IPS-NIHi7 (cell line): ENCODE results near the gene ARIH1.

ENCODE experiments used
- DNase-seq: peaks from one replicate; pipeline ENCODE4 v3.0.0; 2012; ENCODE audit warnings: mixed read lengths; ENCODE audit errors: extremely low spot score

ARIH1 gene

DNA sequence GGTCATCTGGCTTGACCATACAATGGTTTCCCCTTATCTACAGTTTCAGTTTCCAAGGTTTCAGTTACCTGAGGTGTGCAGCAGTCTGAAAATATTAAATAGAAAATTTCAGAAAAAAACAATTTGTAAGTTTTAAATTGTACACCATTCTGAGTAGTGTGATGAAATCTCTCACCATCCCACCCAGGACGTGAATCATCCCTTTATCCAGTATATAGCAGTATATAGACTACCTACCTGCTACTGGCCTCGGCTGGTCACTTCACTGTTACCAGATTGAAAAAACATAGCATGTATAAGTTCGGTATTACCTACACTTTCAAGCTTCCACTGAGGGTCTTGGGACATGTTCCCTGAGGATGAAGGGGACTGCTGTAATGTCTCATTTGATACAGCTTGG is 12.0 kb downstream of the ARIH1 start:
- DNase-seq: no peak

DNA sequence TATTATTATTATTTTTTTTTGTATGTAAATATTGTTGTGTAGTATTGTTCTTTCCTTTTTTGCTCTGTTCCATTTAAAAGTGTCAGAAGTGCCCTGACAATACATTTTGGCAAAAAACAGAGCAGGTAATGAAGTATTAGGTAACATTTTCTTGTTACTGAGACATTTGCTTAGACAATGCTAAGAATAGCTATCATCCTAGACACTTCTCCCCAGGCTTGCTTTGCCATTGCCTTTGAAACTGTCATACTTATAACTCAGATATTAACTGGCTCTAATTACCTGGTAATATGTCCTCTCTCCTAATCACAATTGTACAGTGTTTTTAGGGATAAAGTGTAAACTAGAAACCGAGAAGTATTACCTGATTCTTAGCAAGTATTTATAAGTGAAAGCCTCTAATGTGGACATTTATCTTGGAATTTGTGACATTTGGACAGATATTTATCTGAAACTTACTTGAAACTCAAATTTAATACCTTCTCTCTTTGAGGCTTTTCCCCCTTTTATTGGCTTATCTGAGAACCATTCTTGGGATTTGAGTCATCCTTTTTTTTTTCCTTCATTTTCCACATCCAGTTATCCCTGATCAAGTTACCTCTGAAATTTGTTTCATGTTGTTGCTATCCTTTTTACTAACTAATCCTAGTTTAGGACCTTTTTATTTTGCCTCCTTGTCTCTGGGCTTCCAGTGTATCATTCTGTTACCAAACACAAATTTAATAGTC is 13.1 kb downstream of the ARIH1 start:
- DNase-seq: no peak

- no peak for DNase-seq
These were observed 14.4 kb downstream of the ARIH1 start for GRCh38 chr15:72488558-72488957.

GRCh38 chr15:72489943-72490554 is 15.9 kb downstream of the ARIH1 start:
- DNase-seq: no peak

- DNase-seq: no peak
These were observed 17.6 kb downstream of the ARIH1 start for GRCh38 chr15:72491768-72492167.

DNA sequence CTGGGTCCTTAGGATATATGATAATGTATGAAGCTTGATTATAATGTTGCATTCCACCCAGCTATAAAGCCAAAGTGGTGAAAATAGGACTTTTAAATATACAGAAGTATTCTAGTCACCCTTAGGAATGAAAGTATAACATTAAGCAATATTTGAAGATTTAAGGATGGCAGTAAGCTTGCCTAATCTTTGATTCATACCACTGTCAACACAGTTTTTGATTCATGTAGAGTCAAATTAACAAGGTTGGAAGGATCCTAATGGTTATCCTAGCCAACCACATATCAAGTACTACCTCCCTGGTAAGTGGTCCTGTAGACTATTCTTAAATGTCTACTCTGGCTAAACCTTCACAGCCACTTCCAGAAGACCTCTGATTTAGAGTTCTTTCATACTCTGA is 18.6 kb downstream of the ARIH1 start:
- DNase-seq: no peak

DNA sequence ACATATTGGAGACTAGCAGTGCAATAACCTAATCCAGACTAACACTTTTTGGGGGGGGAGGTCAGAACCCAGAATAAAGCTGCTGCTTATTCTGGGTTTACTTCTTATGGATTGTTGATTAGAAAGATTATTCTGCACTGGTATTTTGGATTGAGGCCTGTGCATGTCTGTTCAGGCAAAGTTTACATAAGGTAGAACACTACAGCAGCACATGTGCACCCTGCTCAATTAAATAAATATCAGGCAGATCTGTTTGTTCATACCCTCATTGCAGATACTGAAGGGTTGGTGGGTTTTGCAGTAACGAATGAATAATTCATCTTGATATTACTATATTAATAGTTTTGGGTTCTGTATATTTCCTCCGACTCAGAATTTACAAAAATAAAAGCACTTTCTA is 19.1 kb downstream of the ARIH1 start:
- DNase-seq: no peak

DNA sequence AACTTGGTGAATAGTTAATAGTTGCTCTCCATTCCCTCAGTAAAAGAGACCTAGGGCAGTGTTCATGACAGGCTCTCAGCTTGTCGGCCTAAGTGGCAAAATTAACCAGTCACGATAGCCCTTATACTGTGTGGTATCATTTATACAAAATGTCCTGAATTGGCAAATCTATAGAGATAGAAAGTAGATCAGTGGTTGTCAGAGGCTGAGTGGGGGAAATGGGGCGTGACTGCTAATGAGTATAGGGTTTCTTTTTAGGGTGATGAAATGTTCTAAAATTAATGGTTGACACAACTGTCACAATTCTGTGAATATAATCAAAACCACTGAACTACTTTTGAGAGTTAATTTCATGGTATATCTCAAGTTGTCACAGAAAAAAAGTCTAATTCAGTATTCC is 20.9 kb downstream of the ARIH1 start:
- DNase-seq: no peak

DNA sequence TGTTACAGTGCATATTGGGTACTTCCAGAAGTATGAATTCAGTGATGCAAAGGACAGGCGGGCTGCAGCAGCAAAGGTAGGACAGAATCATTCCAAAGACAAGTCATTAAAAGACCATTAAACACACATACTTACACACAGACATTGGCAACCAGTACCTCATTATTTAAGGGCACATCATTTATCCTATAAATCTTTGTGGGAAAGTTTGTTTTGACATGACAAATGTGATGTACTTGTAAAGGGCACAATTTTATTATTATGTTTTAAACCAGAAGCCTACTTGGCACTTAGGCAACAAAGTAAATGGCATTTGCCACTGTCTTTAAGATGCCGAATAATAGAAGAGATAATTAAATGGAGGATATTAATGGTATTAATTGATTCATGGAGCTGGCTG is 22.7 kb downstream of the ARIH1 start:
- no peak for DNase-seq

DNA sequence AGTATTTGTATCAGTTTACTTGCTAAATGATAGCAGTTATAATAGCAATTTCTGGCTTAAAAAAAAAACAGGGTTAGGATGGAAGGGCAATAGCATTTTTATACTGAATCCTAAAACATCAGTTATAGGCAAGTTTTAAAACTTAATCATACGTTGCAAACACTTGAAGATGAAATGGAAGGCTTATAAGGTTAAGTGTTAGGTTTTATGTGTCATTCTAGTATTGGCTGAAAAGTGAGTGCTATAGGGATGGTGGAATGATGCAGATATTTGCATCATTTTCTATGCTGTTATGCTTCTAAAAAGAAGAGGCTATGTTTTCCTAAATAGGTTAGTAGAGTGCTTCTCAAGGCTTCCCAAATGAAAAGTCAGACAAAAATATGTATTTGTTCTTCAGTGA is 23.3 kb downstream of the ARIH1 start:
- no peak for DNase-seq

DNA sequence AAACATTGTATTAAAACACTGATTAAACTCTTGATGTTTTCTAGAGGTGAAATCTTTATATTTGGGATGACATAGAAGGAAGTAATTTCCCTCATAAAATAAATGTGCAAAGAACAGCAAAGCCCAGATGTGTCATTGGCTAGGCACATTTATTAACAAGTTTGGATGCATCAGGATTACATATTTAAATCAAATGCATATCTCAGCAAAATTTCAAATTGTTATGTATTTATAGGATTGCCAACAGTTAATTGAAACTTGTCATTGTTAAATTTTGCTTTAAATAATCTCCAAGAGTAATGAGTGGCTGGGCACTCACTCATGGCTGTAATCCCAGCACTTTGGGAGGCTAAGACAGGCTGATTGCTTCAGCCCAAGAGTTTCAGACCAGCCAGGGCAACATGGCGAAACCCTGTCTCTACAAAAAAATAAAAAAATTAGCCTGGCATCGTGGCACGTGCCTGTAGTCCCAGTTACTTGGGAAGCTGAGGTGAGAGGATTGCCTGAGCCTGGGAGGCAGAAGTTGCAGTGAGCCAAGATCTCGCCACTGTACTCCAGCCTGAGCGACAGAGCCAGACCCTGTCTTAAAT is 28.2 kb downstream of the ARIH1 start:
- DNase-seq: no peak

DNA sequence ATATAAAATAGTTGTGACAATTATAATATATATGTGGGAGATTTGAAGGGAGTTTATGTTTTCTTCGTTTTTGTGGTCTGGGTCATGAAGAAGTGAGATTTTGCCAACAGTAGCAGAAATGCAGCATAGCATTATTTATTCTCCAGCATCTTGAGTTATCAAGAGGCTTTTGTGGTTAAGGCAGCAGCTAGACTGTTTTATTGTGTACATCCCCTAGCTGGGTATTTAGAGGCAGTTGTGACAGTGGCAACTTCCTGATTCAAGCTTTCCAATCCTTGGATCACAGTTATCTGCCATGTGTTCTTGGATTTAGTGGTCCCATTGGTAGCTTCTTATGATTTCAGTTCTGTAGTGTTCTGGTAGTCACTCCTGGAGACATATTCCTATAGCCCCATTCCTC is 29.0 kb downstream of the ARIH1 start:
- no peak for DNase-seq

GRCh38 chr15:72507402-72508092 is 33.4 kb downstream of the ARIH1 start:
- DNase-seq: no peak

DNA sequence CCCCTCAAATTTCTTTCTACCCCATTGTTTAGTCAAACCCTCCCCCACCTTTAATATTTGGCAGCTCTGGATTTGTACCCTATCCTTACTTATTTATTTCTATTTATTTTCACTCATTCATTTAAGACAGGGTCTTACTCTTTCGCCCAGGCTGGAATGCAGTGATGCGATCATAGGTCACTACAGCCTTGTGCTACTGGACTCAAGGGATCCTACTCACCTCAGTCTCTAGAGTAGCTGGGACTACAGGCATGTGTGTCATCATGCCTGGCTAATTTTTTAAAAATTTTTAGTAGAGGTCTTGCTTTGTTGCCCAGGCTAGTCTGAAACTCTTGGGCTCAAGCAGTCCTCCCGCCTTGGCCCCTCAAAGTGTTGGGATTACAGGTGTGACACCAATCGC is 35.4 kb downstream of the ARIH1 start:
- no peak for DNase-seq

GRCh38 chr15:72511536-72511935 is 37.4 kb downstream of the ARIH1 start:
- no peak for DNase-seq

- no peak for DNase-seq
These were observed 41.7 kb downstream of the ARIH1 start for GRCh38 chr15:72515591-72516389.

DNA sequence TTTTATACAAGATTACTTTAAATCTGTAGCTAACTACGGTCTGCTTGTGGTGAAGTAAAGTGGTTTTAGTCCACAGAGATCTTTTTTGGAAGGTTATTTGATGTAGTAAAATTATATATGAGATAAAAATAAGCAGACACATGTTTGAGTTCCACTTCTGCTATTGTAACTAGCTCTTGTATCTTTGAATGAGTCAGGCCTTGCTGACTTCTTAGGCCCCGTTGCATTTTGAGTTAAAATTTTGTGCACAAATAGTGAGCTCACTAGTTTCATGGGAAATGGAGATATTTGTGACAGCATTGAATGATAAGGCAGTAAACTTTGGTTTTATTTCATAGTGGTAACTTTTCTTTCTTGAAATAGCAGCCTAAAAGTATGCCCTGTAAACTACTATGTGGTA is 42.6 kb downstream of the ARIH1 start:
- no peak for DNase-seq

- no peak for DNase-seq
These were observed 47.6 kb downstream of the ARIH1 start for GRCh38 chr15:72521682-72522081.

GRCh38 chr15:72532991-72533601 is 59.0 kb downstream of the ARIH1 start:
- no peak for DNase-seq

DNA sequence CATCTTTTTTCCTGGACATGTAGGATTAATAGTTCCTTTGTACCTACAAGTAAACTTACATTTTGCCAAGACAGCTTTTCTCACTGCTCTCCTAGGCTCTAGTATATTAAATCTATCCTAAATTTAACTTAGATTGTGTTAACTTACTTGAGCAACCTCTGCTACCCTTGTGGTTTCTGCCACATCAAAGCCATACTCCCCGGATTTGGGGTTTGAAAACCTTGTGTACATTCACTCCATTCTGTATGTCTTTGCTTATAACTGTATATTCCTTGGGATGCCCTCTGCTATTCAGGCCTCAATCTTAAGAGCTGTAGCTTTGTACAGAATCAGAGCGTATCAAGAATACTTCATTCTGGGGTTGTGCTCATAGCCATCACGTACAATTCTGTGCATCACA is 60.4 kb downstream of the ARIH1 start:
- no peak for DNase-seq

DNA sequence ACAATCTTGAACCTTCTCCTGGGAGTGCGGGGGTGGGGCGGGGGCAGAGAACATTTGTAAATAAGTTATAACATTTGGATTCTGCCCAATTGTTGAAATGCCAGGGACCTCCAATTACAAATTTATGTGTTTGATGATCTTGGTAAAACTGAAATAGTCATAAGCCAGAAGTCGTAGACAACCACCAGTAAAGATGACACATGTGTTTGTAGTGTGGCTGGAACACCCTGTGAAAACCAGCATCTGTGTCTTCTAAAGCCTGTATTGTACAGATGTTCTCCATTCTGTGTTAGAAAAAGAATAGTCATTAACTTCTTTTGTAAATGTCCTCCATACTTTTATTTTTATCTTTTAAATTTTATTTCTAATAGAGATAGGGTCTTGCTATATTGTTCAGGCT is 61.8 kb downstream of the ARIH1 start:
- no peak for DNase-seq

DNA sequence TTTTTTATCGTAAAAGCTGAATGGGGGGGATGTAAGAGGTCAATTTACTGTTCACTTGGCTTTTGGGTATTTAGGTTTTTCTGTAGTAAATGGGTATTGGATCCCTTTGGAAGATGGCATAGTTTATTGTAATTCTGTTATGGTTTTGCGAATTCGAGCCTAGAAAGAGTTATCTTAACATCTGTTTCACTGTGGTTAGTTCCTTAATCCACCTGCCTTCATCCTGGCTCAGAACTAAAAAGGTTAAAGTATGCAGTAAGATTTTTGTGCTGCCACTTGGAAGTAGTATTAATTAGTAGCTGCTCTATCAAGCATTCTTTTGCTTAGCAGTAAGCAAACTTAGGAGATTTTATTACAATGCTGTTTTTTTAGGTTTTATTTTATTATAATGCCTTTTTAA is 62.4 kb downstream of the ARIH1 start:
- DNase-seq: no peak
